Astrocyte (in vitro differentiated cells and primary cell): Measurements from ENCODE around the gene RBM19. TPM values are rescaled to one million over a fixed set of nuclear protein-coding genes. Genes with fewer than 3 reads are reported as not detected.
A peak's percentile ranks its signal among the peaks of the same experiment; 100 is the strongest.

Experiments
- DNase-seq: peaks from one replicate; pipeline ENCODE4 v3.0.0-alpha.2; 2010; ENCODE audit warnings: low read depth
- FAIRE-seq: peaks from 2 replicates; lab custom pipeline; 2011; peaks lifted over from hg19 to GRCh38; lab: Jason Lieb, UNC
- H2AFZ ChIP-seq: 2 replicates; pipeline ENCODE4 v1.6.0; 2012; ENCODE audit warnings: low read depth, low read length, inconsistent platforms
- H3K27ac ChIP-seq: 2 replicates; pipeline ENCODE4 v1.5.1; 2011; ENCODE audit warnings: low read depth, low read length, inconsistent platforms
- H3K27me3 ChIP-seq: 2 replicates; pipeline ENCODE4 v1.6.0; 2011; ENCODE audit warnings: low read length, inconsistent platforms; ENCODE audit not compliant: insufficient read depth
- H3K36me3 ChIP-seq: 2 replicates; pipeline ENCODE4 v1.5.1; 2011; ENCODE audit warnings: low read length, inconsistent platforms; ENCODE audit not compliant: insufficient read depth
- H3K4me1 ChIP-seq: 2 replicates; pipeline ENCODE4 v1.5.1; 2011; ENCODE audit warnings: low read length, inconsistent platforms; ENCODE audit not compliant: insufficient read depth
- H3K4me2 ChIP-seq: 2 replicates; pipeline ENCODE4 v1.6.0; 2012; ENCODE audit warnings: low read length, inconsistent platforms
- H3K4me3 ChIP-seq: 2 replicates; pipeline ENCODE4 v1.5.1; 2011; ENCODE audit warnings: low read depth, mild to moderate bottlenecking, low read length, inconsistent platforms; ENCODE audit not compliant: insufficient read depth
- H3K79me2 ChIP-seq: 2 replicates; pipeline ENCODE4 v1.6.0; 2012; ENCODE audit warnings: mild to moderate bottlenecking, low read length, inconsistent platforms; ENCODE audit not compliant: insufficient read depth
- H3K9ac ChIP-seq: 2 replicates; pipeline ENCODE4 v1.6.0; 2012; ENCODE audit warnings: mild to moderate bottlenecking, low read length, inconsistent platforms
- H3K9me3 ChIP-seq: 2 replicates; pipeline ENCODE4 v1.5.1; 2012; ENCODE audit warnings: low read depth, mild to moderate bottlenecking, low read length, inconsistent platforms; ENCODE audit not compliant: insufficient read depth
- H4K20me1 ChIP-seq: 2 replicates; pipeline ENCODE4 v1.6.0; 2012; ENCODE audit warnings: low read length, inconsistent platforms; ENCODE audit not compliant: insufficient read depth
- H3K27ac Mint-ChIP-seq: one replicate; pipeline ENCODE4 v1.8.0; 2021; ENCODE audit warnings: mild to moderate bottlenecking, mixed read lengths; ENCODE audit not compliant: unreplicated experiment
- H3K27me3 Mint-ChIP-seq: one replicate; pipeline ENCODE4 v1.8.0; 2021; ENCODE audit warnings: low read depth, mixed read lengths; ENCODE audit not compliant: unreplicated experiment
- H3K36me3 Mint-ChIP-seq: one replicate; pipeline ENCODE4 v1.8.0; 2021; ENCODE audit warnings: low read depth, mixed read lengths; ENCODE audit not compliant: unreplicated experiment
- H3K4me1 Mint-ChIP-seq: one replicate; pipeline ENCODE4 v1.8.0; 2021; ENCODE audit warnings: low read depth, mixed read lengths; ENCODE audit not compliant: unreplicated experiment
- H3K4me3 Mint-ChIP-seq: one replicate; pipeline ENCODE4 v1.8.0; 2021; ENCODE audit warnings: mild to moderate bottlenecking, moderate library complexity, mixed read lengths; ENCODE audit not compliant: unreplicated experiment
- H3K9me3 Mint-ChIP-seq: one replicate; pipeline ENCODE4 v1.8.0; 2021; ENCODE audit warnings: mild to moderate bottlenecking, mixed read lengths; ENCODE audit not compliant: unreplicated experiment
- CTCF ChIP-seq: IDR thresholded peaks from 2 replicates; pipeline ENCODE4 v1.5.1; 2011; ENCODE audit warnings: low read depth, mild to moderate bottlenecking, inconsistent platforms, low read length, moderate library complexity; ENCODE audit not compliant: insufficient read depth
- EZH2 ChIP-seq: IDR thresholded peaks from 2 replicates; pipeline ENCODE4 v1.6.1; 2012; ENCODE audit warnings: mild to moderate bottlenecking, low read length, inconsistent platforms; ENCODE audit not compliant: insufficient read depth
- total RNA-seq: library from RNA; stranded (reverse); gene quantifications from 2 replicates; pipeline ENCODE4 v1.2.1, GENCODE V29; 2021

RBM19 gene
- total RNA-seq, 1 donor from 2014 or later = 32.3 TPM

- Histone ChIP-seq H4K20me1 (no peaks in the 10 kb centered on the region), H3K4me2 (no peak overlapping the region), H3K4me3 (no peak overlapping the region), H3K27ac (no peak overlapping the region), H3K9ac (no peak overlapping the region), H3K36me3 (no peaks in the 10 kb centered on the region), H3K27me3 (peaks cover 17% of the 10 kb centered on the region), H3K79me2 (no peaks in the 10 kb centered on the region), H3K4me1 (no peaks in the 10 kb centered on the region), H3K9me3 (no peaks in the 10 kb centered on the region), H2AFZ (no peak overlapping the region)
- Mint-ChIP-seq H3K9me3 (peaks cover 3% of the 10 kb centered on the region), H3K27ac (no peak overlapping the region), H3K4me3 (no peak overlapping the region), H3K27me3 (peaks cover 29% of the 10 kb centered on the region), H3K4me1 (peaks cover 6% of the 10 kb centered on the region), H3K36me3 (peaks cover 3% of the 10 kb centered on the region)
- no peak for DNase-seq
- TF ChIP-seq CTCF (no peak), EZH2 (no peak)
- no peak for FAIRE-seq
These were observed 182.3 kb downstream of the RBM19 start for GRCh38 chr12:113783811-113784210.

DNA sequence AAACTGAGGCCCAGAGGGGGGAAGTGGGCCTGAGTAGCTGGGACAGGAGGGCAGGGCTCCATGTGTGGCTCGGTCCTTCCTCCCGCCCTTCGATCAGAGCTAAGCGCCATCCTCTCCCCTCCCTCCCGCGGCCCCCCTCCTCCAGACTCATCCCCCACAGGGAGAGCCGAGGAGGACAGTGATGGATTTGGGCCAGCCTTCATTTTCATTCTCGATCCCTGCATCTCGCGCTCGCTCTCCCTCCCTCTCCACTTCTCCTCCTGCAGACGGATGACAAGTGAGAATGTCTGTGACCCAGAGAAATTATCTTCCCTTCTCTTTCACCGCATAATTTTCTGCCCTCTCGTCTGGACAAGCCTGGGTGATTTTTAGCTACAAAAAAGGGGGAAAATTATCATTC lies 183.3 kb downstream of the RBM19 start:
- Histone ChIP-seq H3K4me2 (no peak overlapping the region), H3K4me3 (no peak overlapping the region), H2AFZ (no peak overlapping the region), H3K36me3 (no peaks in the 10 kb centered on the region), H3K27ac (no peak overlapping the region), H4K20me1 (no peaks in the 10 kb centered on the region), H3K9me3 (no peaks in the 10 kb centered on the region), H3K27me3 (peaks cover 19% of the 10 kb centered on the region), H3K79me2 (no peaks in the 10 kb centered on the region), H3K9ac (no peak overlapping the region), H3K4me1 (no peaks in the 10 kb centered on the region)
- H3K9me3 Mint-ChIP-seq = peaks cover 3% of the 10 kb centered on the region
- peaks cover 30% of the 10 kb centered on the region for H3K27me3 Mint-ChIP-seq
- TF ChIP-seq EZH2 = no peak
- TF ChIP-seq CTCF = no peak
- H3K36me3 Mint-ChIP-seq = peaks cover 3% of the 10 kb centered on the region
- no peak overlapping the region for H3K4me3 Mint-ChIP-seq
- DNase-seq (no peak), FAIRE-seq (no peak)
- H3K4me1 Mint-ChIP-seq = peaks cover 6% of the 10 kb centered on the region
- no peak overlapping the region for H3K27ac Mint-ChIP-seq

GRCh38 chr12:113781415-113782198 lies 184.5 kb downstream of the RBM19 start:
- no peaks in the 10 kb centered on the region for H3K4me1 Mint-ChIP-seq
- Histone ChIP-seq H2AFZ (no peak overlapping the region), H3K27me3 (peaks cover 13% of the 10 kb centered on the region), H4K20me1 (no peaks in the 10 kb centered on the region), H3K4me3 (no peak overlapping the region), H3K9me3 (no peaks in the 10 kb centered on the region), H3K36me3 (no peaks in the 10 kb centered on the region), H3K4me1 (no peaks in the 10 kb centered on the region), H3K27ac (no peak overlapping the region), H3K9ac (no peak overlapping the region), H3K79me2 (no peaks in the 10 kb centered on the region), H3K4me2 (no peak overlapping the region)
- H3K27me3 Mint-ChIP-seq = peaks cover 21% of the 10 kb centered on the region
- no peak overlapping the region for H3K4me3 Mint-ChIP-seq
- TF ChIP-seq CTCF (no peak), EZH2 (no peak)
- H3K27ac Mint-ChIP-seq = no peak overlapping the region
- FAIRE-seq (no peak), DNase-seq (peak; percentile 23)
- H3K9me3 Mint-ChIP-seq = peaks cover 3% of the 10 kb centered on the region
- peaks cover 3% of the 10 kb centered on the region for H3K36me3 Mint-ChIP-seq
